Mucosa of stomach (tissue), 1 donor: ENCODE results near the gene RAI2.

Experiments
- H3K27me3 ChIP-seq: one replicate; pipeline ENCODE4 v1.7.0; 2013; ENCODE audit warnings: mild to moderate bottlenecking, low read length; ENCODE audit not compliant: control insufficient read depth, insufficient read depth
- H3K36me3 ChIP-seq: one replicate; pipeline ENCODE4 v1.7.0; 2013; ENCODE audit warnings: low read length; ENCODE audit not compliant: control insufficient read depth, insufficient read depth
- H3K4me1 ChIP-seq: one replicate; pipeline ENCODE4 v1.7.0; 2013; ENCODE audit warnings: mild to moderate bottlenecking, low read length; ENCODE audit not compliant: control insufficient read depth, insufficient read depth
- H3K4me3 ChIP-seq: one replicate; pipeline ENCODE4 v1.7.0; 2013; ENCODE audit warnings: low read length
- H3K9ac ChIP-seq: one replicate; pipeline ENCODE4 v1.7.0; 2013; ENCODE audit warnings: mild to moderate bottlenecking, low read length, moderate library complexity
- H3K9me3 ChIP-seq: one replicate; pipeline ENCODE4 v1.7.0; 2013; ENCODE audit warnings: mild to moderate bottlenecking, low read length, moderate library complexity; ENCODE audit not compliant: control insufficient read depth
- donor health status: Pancreatic carcinoma.

Gene RAI2

DNA sequence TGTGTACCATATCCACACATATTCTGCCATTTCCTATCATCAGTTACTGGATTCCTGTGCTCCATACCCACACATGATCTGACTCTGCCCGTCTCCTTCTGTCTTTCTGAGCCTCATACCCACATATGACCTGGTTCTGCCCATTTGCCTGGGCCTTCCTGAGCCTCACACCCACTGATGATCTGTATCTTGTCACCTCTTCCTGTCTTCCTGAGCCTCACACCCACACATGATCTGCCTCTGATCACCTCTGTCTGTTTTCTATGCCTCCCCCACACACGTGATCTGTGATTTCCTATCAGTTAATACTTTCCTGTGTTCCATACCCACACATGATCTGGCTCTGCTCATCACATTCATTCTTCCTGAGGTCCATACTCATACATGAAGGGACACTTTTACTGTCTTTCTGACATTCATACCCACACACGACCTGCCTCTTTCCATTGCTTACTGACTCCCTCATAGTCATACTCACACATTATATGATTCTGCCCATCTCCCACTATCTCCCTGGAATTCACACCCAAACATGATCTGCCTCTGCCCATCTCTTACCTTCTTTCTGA lies 91.3 kb downstream of the RAI2 start:
- no peak overlapping the region for H3K9ac ChIP-seq
- no peak overlapping the region for H3K4me3 ChIP-seq
- H3K36me3 ChIP-seq = no peaks in the 10 kb centered on the region
- H3K27me3 ChIP-seq = peaks cover 3% of the 10 kb centered on the region
- H3K9me3 ChIP-seq = no peaks in the 10 kb centered on the region
- H3K4me1 ChIP-seq = no peaks in the 10 kb centered on the region

DNA sequence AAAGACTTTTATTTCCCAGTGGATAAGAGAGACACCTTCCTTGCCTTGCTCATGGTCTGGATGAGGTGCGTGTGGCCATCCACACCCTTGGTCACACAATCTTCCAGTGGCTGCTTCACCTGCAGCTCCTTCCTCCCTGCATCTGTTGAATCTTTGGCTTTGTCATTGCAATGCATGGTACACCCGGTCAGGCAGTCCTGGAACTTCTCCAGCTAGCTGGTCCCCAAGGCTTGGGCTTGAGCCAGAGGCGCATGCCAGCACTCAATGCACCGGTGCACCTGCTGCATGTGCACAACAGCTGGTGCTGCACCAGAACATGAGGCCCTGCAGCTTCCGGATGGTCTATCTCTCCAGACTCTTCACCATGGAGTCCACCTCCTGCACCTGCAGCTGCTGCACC lies 92.1 kb downstream of the RAI2 start:
- Histone ChIP-seq H3K4me3 (no peak overlapping the region), H3K27me3 (peaks cover 3% of the 10 kb centered on the region), H3K4me1 (no peaks in the 10 kb centered on the region), H3K9me3 (no peaks in the 10 kb centered on the region), H3K9ac (no peak overlapping the region), H3K36me3 (no peaks in the 10 kb centered on the region)

DNA sequence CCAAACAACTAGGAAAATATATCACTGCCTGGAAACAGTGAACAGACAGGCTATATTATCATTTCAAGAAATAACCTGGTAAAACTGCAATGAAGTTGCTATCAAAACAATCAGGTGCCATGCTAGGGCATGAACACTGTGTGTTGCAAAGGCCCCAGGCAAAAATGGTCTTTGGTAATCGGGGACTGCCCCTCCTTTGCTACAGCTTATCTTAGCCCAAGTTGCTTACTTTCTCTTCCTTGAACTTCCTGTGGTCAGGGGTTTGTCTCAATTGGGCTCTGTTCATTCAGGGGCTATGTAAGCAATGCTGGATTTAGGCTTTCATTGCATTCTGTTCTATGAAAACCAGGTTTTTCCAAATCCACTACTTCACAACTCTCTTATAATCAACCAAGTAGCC lies 93.4 kb downstream of the RAI2 start:
- Histone ChIP-seq H3K27me3 (no peaks in the 10 kb centered on the region), H3K9me3 (no peaks in the 10 kb centered on the region), H3K4me1 (no peaks in the 10 kb centered on the region), H3K36me3 (no peaks in the 10 kb centered on the region), H3K9ac (no peak overlapping the region), H3K4me3 (no peak overlapping the region)

DNA sequence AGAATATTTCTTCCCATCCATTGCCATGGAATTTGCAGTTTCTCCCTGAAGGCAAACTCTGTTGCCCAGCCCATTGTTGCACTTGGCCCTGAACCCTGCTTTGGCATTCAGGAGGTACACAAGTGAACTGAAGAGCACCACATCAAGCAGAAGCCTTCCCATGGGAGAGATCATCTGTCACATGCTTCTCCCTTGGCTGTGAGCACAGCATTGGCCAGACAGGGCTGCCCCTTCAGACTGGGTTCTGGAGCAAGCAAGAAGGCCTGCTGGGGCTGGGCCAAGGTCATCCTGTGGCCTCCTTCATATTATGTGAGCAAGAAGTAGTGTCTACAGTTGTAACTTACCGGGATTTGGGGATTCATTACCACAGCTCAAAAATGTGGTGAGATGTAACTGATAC lies 101.1 kb downstream of the RAI2 start:
- Histone ChIP-seq H3K27me3 (no peaks in the 10 kb centered on the region), H3K4me1 (no peaks in the 10 kb centered on the region), H3K36me3 (no peaks in the 10 kb centered on the region), H3K9ac (no peak overlapping the region), H3K4me3 (no peak overlapping the region), H3K9me3 (no peaks in the 10 kb centered on the region)

DNA sequence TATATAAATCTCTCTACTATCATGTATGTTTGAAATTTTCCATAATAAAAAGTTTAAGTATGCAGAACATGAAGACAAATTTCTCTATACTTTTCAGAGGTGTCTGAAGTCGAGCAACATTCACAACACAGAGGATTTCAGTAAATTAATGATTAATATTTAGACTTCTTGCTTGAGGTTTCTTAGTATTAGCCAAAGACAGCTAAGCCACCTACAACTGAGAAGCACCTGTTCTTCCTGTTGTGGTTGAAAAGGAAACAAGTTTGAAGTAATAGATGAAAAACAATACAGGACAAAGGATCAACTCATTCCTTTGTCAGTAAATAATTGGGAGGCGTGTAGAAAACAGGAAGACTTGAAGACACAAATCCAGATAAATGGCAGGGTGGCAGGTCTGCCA lies 102.7 kb downstream of the RAI2 start:
- Histone ChIP-seq H3K36me3 (no peaks in the 10 kb centered on the region), H3K4me1 (no peaks in the 10 kb centered on the region), H3K9me3 (no peaks in the 10 kb centered on the region), H3K4me3 (no peak overlapping the region), H3K27me3 (no peaks in the 10 kb centered on the region), H3K9ac (no peak overlapping the region)

DNA sequence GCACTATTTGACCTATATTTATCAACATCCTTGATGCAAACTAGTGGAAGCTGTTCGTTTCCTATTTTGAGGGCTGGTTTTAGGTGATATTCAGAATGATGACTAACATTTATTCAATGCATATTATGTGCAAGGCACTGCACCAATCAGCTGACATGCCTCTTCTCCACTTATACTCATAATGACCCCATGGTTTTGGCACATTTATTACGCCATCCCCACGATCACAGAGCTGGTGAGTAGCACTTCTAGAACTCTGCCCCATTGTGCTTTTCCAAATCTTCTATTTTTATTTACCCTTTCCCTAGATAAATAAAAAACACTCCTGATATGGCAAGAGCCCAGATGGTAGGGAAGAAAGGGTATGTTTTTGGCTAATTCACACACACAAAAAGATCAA lies 110.7 kb downstream of the RAI2 start:
- Histone ChIP-seq H3K27me3 (no peaks in the 10 kb centered on the region), H3K9ac (no peak overlapping the region), H3K4me1 (no peaks in the 10 kb centered on the region), H3K9me3 (no peaks in the 10 kb centered on the region), H3K4me3 (no peak overlapping the region), H3K36me3 (no peaks in the 10 kb centered on the region)
